GM06990 (cell line): ENCODE data around the gene MAGI1.

Experiments used
- DNase-seq: peaks from one replicate; pipeline ENCODE4 v3.0.0-alpha.2; 2011; ENCODE audit not compliant: insufficient read length; ENCODE audit errors: extremely low read depth
- H3K27me3 ChIP-seq: replicated peaks from 2 replicates; pipeline ENCODE4 v1.6.0; 2011; ENCODE audit warnings: low read length; ENCODE audit not compliant: control insufficient read depth, insufficient read depth
- H3K36me3 ChIP-seq: 2 replicates; pipeline ENCODE4 v1.5.1; 2011; ENCODE audit warnings: low read length; ENCODE audit not compliant: control insufficient read depth, insufficient read depth
- H3K4me3 ChIP-seq: replicated peaks from 2 replicates; pipeline ENCODE4 v1.5.1; 2011; ENCODE audit warnings: low read depth, mild to moderate bottlenecking, control low read depth, low read length
- TF ChIP-seq, protein P1 (sequence below): IDR thresholded peaks from 2 replicates; pipeline ENCODE4 v1.5.1; 2011; ENCODE audit warnings: low read length, control low read depth, mild to moderate bottlenecking, inconsistent platforms; ENCODE audit not compliant: insufficient read depth, poor library complexity, severe bottlenecking

The MAGI1 gene

DNA sequence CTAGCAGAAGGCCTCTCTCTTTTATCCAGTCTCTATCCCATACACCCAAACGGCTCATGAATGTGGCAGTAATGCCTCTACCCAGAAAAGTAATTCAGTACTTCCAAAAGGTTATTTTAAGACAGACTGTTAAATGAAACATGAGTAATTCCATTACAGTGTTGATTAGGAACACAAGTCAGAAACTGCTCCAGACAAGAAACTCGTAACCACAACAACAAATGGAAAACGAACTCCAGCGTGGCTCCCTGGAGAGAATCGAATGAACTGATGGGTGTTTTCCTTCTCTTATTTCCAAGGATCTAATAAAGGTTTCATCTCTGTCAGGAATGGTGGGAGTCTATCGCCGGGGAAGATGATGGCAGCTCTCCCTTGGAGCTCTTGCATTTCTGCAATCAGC lies 228.4 kb downstream of the MAGI1 start:
- TF ChIP-seq, protein P1, sequence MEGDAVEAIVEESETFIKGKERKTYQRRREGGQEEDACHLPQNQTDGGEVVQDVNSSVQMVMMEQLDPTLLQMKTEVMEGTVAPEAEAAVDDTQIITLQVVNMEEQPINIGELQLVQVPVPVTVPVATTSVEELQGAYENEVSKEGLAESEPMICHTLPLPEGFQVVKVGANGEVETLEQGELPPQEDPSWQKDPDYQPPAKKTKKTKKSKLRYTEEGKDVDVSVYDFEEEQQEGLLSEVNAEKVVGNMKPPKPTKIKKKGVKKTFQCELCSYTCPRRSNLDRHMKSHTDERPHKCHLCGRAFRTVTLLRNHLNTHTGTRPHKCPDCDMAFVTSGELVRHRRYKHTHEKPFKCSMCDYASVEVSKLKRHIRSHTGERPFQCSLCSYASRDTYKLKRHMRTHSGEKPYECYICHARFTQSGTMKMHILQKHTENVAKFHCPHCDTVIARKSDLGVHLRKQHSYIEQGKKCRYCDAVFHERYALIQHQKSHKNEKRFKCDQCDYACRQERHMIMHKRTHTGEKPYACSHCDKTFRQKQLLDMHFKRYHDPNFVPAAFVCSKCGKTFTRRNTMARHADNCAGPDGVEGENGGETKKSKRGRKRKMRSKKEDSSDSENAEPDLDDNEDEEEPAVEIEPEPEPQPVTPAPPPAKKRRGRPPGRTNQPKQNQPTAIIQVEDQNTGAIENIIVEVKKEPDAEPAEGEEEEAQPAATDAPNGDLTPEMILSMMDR, result no peak
- Histone ChIP-seq H3K27me3 (no peaks in the 10 kb centered on the region; the same call in 1 of the 2 replicates), H3K36me3 (no peaks in the 10 kb centered on the region), H3K4me3 (no peak overlapping the region)
- DNase-seq, result no peak

DNA sequence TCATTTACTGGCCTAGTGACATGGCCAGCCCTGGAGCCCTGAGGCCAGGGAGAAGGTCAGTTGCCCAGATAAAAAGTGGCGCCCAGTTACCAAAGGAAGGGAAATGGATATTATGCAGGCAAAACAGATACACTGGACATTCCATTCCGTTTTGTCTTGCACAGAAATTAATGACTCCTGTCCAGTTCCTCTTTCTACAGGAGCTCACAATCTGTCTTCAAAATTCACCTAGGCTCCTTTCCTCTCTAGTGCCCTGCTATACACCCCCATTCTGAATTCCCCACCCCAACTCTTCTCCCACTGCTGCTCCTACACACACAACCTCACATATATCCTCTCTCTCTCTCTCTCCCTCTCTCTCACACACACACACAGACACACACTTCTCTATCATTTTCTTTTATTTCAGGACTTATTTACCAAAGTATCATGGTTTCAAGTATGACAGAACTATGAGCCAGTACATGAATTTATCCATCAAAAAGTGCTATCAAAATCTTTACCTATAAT lies 229.0 kb downstream of the MAGI1 start:
- no peak overlapping the region for H3K4me3 ChIP-seq
- no peaks in the 10 kb centered on the region; the same call in 1 of the 2 replicates for H3K27me3 ChIP-seq
- H3K36me3 ChIP-seq, result no peaks in the 10 kb centered on the region
- DNase-seq, result no peak
- TF ChIP-seq, protein P1, result no peak

DNA sequence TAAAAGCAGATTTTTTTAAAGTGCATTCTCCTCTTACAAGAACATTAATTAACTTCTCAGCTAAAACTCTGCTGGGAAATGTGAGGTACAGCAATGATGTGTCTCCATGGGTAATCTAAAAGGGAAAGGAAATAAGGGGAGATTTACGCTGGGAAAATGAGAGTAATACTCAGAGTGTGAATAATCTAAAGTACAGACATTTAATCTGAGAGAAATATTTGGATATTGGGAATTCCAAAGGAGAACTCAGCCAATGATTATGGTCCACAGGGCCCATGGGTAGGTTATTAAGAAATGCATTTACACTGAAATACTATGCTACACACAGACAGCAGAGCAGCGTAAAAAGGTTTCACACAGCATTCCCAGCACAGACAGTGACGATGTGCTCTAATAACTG lies 229.9 kb downstream of the MAGI1 start:
- no peak for DNase-seq

DNA sequence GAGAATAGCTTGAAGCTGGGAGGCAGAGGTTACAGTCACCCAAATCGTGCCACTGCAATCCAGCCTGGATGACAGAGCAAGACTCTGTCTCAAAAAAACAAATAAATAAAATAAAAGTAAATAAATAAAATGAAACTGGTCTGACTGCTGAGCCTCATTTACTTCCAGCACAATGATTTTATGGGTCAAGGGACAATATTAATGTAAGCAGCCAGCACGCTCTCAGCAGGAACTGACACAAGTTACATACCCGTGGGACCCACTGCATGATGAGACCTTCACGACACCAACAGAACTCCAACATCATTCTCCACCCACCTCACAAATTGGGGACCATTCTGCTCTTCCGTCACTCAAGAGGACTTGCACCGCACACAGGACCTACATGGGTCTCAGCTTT lies 230.3 kb downstream of the MAGI1 start:
- H3K36me3 ChIP-seq, result no peaks in the 10 kb centered on the region
- DNase-seq, result no peak
- TF ChIP-seq, protein P1, result no peak

More for the DNA sequence above, 229.9 kb downstream of the MAGI1 start:
- H3K36me3 ChIP-seq, result no peaks in the 10 kb centered on the region
- TF ChIP-seq, protein P1, result no peak
- H3K27me3 ChIP-seq, result no peaks in the 10 kb centered on the region; the same call in 1 of the 2 replicates
- no peak overlapping the region for H3K4me3 ChIP-seq

DNA sequence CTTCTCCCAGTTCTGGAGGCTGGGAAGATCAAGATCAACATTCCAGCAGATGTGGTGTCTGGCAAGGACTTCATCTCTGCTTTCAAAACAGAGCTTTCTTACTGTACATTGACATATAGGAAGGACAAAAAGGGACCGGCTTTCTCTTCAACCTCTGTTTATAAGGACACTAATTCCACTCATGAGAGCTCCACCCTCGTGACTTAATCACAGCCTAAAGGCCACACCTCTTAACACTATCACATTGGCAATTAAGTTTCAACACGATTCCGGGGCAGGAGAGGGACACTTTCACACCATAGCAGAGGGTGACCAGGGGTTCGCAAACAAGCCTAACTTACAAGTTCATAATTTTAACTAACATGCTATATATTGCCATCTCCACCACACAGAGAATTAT lies 231.5 kb downstream of the MAGI1 start:
- no peaks in the 10 kb centered on the region for H3K36me3 ChIP-seq
- TF ChIP-seq, protein P1, result no peak
- no peaks in the 10 kb centered on the region; the same call in 1 of the 2 replicates for H3K27me3 ChIP-seq
- DNase-seq, result no peak
- no peak overlapping the region for H3K4me3 ChIP-seq

More for the DNA sequence above, 230.3 kb downstream of the MAGI1 start:
- H3K27me3 ChIP-seq, result no peaks in the 10 kb centered on the region; the same call in 1 of the 2 replicates
- H3K4me3 ChIP-seq, result no peak overlapping the region

DNA sequence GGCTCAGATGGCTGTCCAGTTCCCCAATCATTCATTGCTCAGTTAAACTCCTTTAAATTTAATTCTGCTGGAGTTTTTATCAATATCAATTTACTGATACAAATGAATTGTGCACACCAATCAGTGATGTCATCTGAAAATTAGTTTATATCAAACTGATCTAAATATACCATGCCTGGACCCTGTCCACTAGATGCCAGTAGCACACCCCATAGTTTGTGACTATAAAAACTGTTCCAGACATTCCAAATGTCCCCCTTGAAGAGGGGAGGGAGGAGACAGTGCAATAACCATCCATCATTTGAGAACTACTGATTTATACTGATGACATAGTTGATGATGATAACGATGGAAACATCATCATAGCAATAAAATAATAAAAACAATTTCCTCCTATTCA lies 232.1 kb downstream of the MAGI1 start:
- TF ChIP-seq, protein P1, result no peak
- no peaks in the 10 kb centered on the region for H3K36me3 ChIP-seq
- no peak for DNase-seq
- no peaks in the 10 kb centered on the region; the same call in 1 of the 2 replicates for H3K27me3 ChIP-seq
- no peak overlapping the region for H3K4me3 ChIP-seq
